Measurements from ENCODE around the gene HES1.

The HES1 gene

DNA sequence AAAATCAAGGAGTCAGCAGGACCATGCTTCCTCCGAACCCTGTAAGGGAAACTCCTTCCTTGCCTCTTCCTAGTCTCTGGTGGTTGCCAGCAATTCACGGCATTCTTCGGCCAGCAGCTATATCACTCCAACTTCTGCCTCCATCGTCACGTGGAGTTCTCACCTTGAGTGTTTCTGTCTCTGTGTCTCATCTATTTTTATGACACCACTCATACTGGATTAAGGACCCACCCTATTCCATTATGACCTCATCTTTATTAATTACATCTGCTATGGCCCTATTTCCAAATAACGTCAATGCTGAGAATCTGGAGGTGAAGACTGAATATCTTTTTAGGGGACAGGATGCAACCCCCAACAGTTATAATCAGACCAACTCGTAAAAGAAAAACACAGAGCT, 21.8 kb upstream of the HES1 start:
- 0 out of 2 replicates have a peak, but pooled peaks cover 4% of the 10 kb centered on the region for H3F3A ChIP-seq (ENCODE audit: insufficient read depth)
- TF ChIP-seq EZH2phosphoT487 (conservative IDR thresholded peaks at IDR 0.05; ENCODE audit: low read length): no peak
- TF ChIP-seq, protein P1, sequence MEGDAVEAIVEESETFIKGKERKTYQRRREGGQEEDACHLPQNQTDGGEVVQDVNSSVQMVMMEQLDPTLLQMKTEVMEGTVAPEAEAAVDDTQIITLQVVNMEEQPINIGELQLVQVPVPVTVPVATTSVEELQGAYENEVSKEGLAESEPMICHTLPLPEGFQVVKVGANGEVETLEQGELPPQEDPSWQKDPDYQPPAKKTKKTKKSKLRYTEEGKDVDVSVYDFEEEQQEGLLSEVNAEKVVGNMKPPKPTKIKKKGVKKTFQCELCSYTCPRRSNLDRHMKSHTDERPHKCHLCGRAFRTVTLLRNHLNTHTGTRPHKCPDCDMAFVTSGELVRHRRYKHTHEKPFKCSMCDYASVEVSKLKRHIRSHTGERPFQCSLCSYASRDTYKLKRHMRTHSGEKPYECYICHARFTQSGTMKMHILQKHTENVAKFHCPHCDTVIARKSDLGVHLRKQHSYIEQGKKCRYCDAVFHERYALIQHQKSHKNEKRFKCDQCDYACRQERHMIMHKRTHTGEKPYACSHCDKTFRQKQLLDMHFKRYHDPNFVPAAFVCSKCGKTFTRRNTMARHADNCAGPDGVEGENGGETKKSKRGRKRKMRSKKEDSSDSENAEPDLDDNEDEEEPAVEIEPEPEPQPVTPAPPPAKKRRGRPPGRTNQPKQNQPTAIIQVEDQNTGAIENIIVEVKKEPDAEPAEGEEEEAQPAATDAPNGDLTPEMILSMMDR (IDR thresholded peaks at IDR 0.05; ENCODE audit: insufficient read depth, low read length, poor library complexity, severe bottlenecking): no peak
- no peak overlapping the region for H3K4me2 ChIP-seq (ENCODE audit: low read depth, low read length, poor library complexity, severe bottlenecking)
- H3K9me3 ChIP-seq (ENCODE audit: insufficient read depth, low read length): no peaks in the 10 kb centered on the region
- no peak overlapping the region for H3K4me3 ChIP-seq (ENCODE audit: insufficient read depth, low read length, poor library complexity, severe bottlenecking)
- no peak overlapping the region for H2AFZ ChIP-seq (ENCODE audit: low read depth, low read length, severe bottlenecking)
- H4K20me1 ChIP-seq (ENCODE audit: low read depth, low read length): no peaks in the 10 kb centered on the region
- no peaks in the 10 kb centered on the region for H3K27me3 ChIP-seq (ENCODE audit: low read length)
- H3K36me3 ChIP-seq (ENCODE audit: low read length): no peaks in the 10 kb centered on the region
- H3K79me2 ChIP-seq (ENCODE audit: insufficient read depth, low read length): no peaks in the 10 kb centered on the region
- H3K9ac ChIP-seq (ENCODE audit: low read length): no peak overlapping the region
- no peaks in the 10 kb centered on the region for H3K9me2 ChIP-seq (replicated peaks; ENCODE audit: insufficient read depth, low read length)
- no peak overlapping the region for H3K27ac ChIP-seq (ENCODE audit: low read depth, low read length)

DNA sequence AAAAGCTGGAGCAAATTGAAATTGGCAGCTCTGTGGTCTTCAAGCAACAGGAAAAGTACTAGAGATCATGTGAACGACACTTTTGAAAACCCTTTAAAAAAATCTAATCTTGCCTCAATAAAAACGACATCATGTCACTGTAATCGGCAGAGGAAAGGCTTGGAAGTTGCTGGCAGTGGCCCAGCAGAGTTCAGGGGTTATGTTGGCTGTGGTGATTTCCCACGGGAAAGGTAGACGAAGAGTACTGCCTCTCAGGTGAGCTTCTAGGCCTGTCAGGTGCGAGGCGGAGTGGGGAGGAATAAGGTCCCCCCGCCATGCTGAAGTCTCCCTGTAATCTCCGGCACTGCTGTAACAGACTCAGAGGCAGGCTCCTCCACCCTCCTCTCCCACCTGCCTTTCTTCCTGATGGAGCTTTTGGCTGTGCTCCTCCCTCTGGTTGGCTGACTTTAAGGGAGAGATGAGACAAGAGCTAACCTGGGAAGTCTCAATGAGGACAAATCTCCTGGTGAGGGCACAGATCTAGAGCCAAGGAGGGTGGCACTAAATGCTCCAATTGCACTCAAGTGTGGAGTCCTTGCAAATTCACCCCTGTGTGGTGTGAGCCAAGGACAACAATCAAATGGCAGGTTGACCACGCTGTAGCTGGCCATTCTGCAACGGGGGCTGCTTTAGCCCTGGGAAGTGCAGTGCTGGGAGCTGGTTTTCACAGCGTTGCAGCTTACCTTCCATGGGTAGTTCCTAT, 18.7 kb upstream of the HES1 start:
- Histone ChIP-seq H2AFZ (ENCODE audit: low read depth, low read length, severe bottlenecking) (no peak overlapping the region), H3F3A (ENCODE audit: insufficient read depth) (no peaks in the 10 kb centered on the region), H3K9me2 (replicated peaks; ENCODE audit: insufficient read depth, low read length) (no peaks in the 10 kb centered on the region), H3K9ac (ENCODE audit: low read length) (no peak overlapping the region), H3K27ac (ENCODE audit: low read depth, low read length) (no peak overlapping the region), H4K20me1 (ENCODE audit: low read depth, low read length) (no peaks in the 10 kb centered on the region), H3K4me3 (ENCODE audit: insufficient read depth, low read length, poor library complexity, severe bottlenecking) (no peak overlapping the region), H3K4me2 (ENCODE audit: low read depth, low read length, poor library complexity, severe bottlenecking) (no peak overlapping the region), H3K79me2 (ENCODE audit: insufficient read depth, low read length) (no peaks in the 10 kb centered on the region), H3K9me3 (ENCODE audit: insufficient read depth, low read length) (no peaks in the 10 kb centered on the region), H3K36me3 (ENCODE audit: low read length) (no peaks in the 10 kb centered on the region), H3K27me3 (ENCODE audit: low read length) (no peaks in the 10 kb centered on the region)
- TF ChIP-seq EZH2phosphoT487 (conservative IDR thresholded peaks at IDR 0.05; ENCODE audit: low read length): no peak
- TF ChIP-seq, protein P1 (IDR thresholded peaks at IDR 0.05; ENCODE audit: insufficient read depth, low read length, poor library complexity, severe bottlenecking): no peak

DNA sequence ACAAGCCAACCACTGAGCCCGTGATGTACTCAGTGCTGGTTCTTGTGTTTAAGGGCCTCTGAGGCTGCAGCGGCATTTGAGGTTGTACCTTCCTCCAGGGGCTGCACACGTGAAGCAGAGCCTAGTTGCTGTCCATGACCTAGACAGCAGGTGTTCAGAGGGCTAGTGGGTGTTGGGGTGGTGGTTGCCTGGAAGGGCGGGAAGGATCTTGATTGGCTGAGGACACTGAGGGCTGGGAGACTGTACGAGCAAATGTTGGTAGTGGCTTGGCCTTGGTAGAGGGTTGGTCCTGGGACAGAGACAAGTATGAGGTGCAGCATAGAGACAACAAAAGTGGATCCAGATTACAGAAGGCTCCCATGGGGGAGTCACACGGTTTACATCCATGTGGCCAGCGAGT, 17.0 kb upstream of the HES1 start:
- Histone ChIP-seq H3F3A (ENCODE audit: insufficient read depth) (no peaks in the 10 kb centered on the region), H3K36me3 (ENCODE audit: low read length) (no peaks in the 10 kb centered on the region), H3K9ac (ENCODE audit: low read length) (no peak overlapping the region), H3K79me2 (ENCODE audit: insufficient read depth, low read length) (no peaks in the 10 kb centered on the region), H3K27ac (ENCODE audit: low read depth, low read length) (no peak overlapping the region), H3K9me3 (ENCODE audit: insufficient read depth, low read length) (no peaks in the 10 kb centered on the region), H4K20me1 (ENCODE audit: low read depth, low read length) (no peaks in the 10 kb centered on the region), H2AFZ (ENCODE audit: low read depth, low read length, severe bottlenecking) (no peak overlapping the region), H3K9me2 (replicated peaks; ENCODE audit: insufficient read depth, low read length) (no peaks in the 10 kb centered on the region), H3K27me3 (ENCODE audit: low read length) (no peaks in the 10 kb centered on the region), H3K4me3 (ENCODE audit: insufficient read depth, low read length, poor library complexity, severe bottlenecking) (no peak overlapping the region), H3K4me2 (ENCODE audit: low read depth, low read length, poor library complexity, severe bottlenecking) (no peak overlapping the region)
- TF ChIP-seq, protein P1 (IDR thresholded peaks at IDR 0.05; ENCODE audit: insufficient read depth, low read length, poor library complexity, severe bottlenecking): no peak
- TF ChIP-seq EZH2phosphoT487 (conservative IDR thresholded peaks at IDR 0.05; ENCODE audit: low read length): no peak

Data from SU-DHL-6 (cell line).